Spleen (tissue), 13 donors: ENCODE data around the gene IRX2. TPM values are rescaled to one million over a fixed set of nuclear protein-coding genes. Genes with fewer than 3 reads are reported as not detected.

Source experiments
- DNase-seq: peaks from one replicate; pipeline ENCODE4 v3.0.0-alpha.2; 2020
- H3K27ac ChIP-seq, 8 donors: fragments of 200-600 bp; sonication (generic) in 7 of 8; 1 replicate in 4 of 8; 2 replicates in 4 of 8; pipeline versions ENCODE4 v1.5.0 to v1.8.0; 2016 to 2021; ENCODE audit warnings: inconsistent platforms in 4 of 8, mild to moderate bottlenecking in 4 of 8, moderate library complexity in 1 of 8
- H3K27me3 ChIP-seq, 7 donors: fragments of 200-600 bp; sonication (generic) in 6 of 7; replicated peaks in 1 of 7; 1 replicate in 4 of 7; 2 replicates in 3 of 7; pipeline versions ENCODE4 v1.5.0 to v1.8.0; 2016 to 2021; ENCODE audit warnings: inconsistent platforms in 3 of 7, mild to moderate bottlenecking in 1 of 7
- H3K36me3 ChIP-seq, 6 donors: fragments of 200-600 bp; sonication (generic) in 5 of 6; 1 replicate in 4 of 6; 2 replicates in 2 of 6; pipeline versions ENCODE4 v1.5.0 to v1.8.0; 2016 to 2021; ENCODE audit warnings: inconsistent platforms in 2 of 6
- H3K4me1 ChIP-seq, 6 donors: fragments of 200-600 bp; sonication (generic) in 5 of 6; 1 replicate in 3 of 6; 2 replicates in 3 of 6; pipeline versions ENCODE4 v1.5.0 to v1.8.0; 2016 to 2021; ENCODE audit warnings: inconsistent platforms in 3 of 6
- H3K4me3 ChIP-seq, 8 donors: fragments of 200-600 bp; sonication (generic) in 7 of 8; 1 replicate in 4 of 8; 2 replicates in 4 of 8; pipeline versions ENCODE4 v1.5.0 to v1.8.0; 2016 to 2021; ENCODE audit warnings: inconsistent platforms in 4 of 8, mild to moderate bottlenecking in 4 of 8, moderate library complexity in 2 of 8
- H3K9me3 ChIP-seq, 8 donors: fragments of 200-600 bp; sonication (generic) in 7 of 8; 1 replicate in 4 of 8; 2 replicates in 4 of 8; pipeline versions ENCODE4 v1.5.0 to v1.8.0; 2016 to 2021; ENCODE audit warnings: inconsistent platforms in 4 of 8
- POLR2A ChIP-seq, 3 donors: fragments of 450-650 bp; IDR thresholded peaks; one replicate each; pipeline ENCODE4 v1.5.1; 2017; ENCODE audit warnings: antibody characterized with exemption in 3 of 3, mild to moderate bottlenecking in 1 of 3
- POLR2AphosphoS5 ChIP-seq, 3 donors: sonication (generic); formaldehyde crosslinking; IDR thresholded peaks; one replicate each; pipeline ENCODE4 v1.5.1; 2017; ENCODE audit warnings: antibody characterized with exemption in 3 of 3
- WGBS, 5 donors: extraction: QIAGEN DNeasy Blood & Tissue Kit in 3 of 5; methylation state at CpG; one replicate each; pipeline versions ENCODE4 v1.1.5 to v1.1.7; 2013 to 2018; 5-methylcytosine and 5-hydroxymethylcytosine counted together
- intact Hi-C: fragments of 100-400 bp; cut with DNase I; formaldehyde crosslinking; loops from one replicate; pipeline ENCODE4 v1.15.0; 2023; ENCODE audit warnings: low total_unique reads
- long read RNA-seq, 2 donors: transcript quantifications; one replicate each; lab custom pipeline, GENCODE V29; 2026
- polyA plus RNA-seq, 3 donors: library from polyadenylated mRNA; stranded (reverse); fragments of 200-250 nt; gene quantifications; one replicate each; pipeline ENCODE4 v1.2.1, GENCODE V29; 2013
- total RNA-seq, 7 donors: library from RNA; depleted of rRNA in 3 of 7; stranded (reverse); fragments of >200 nt in 3 of 7; fragmentation: NEBNext Ultra II Directional in 4 of 7; extraction: Animal tissue kit (Norgen Biotek cat#: 25700) in 4 of 7; gene quantifications; one replicate each; pipeline versions ENCODE4 v1.1.0 to v1.2.1, GENCODE V29; 2016 to 2021
- TF ChIP-seq, protein P1 (sequence below), 11 experiments: fragments of 200-600 bp in 7 of 11; fragments of 450-650 bp in 4 of 11; sonication (generic) in 4 of 11; IDR thresholded peaks in 8 of 11; conservative IDR thresholded peaks in 3 of 11; 1 replicate in 7 of 11; 2 replicates in 4 of 11; pipeline versions ENCODE4 v1.4.0 to v1.8.0; 2016 to 2021; ENCODE audit warnings: antibody characterized with exemption in 11 of 11, inconsistent platforms in 4 of 11, mild to moderate bottlenecking in 1 of 11
- donor health status: healthy with polysubstance abuse.
- donor health status: DM: no; HTN: no; CAD: no; lungs with moderate emphysema.
- donor health status: DM: no; HTN: no; CAD: no.
- donor health status: Bipolar disorder and iron deficiency.
- donor health status: healthy.
- donor health status: DM: no; HTN: no; CAD: no.
- donor health status: DM: yes; HTN: yes; CAD: no.

Gene IRX2
- total RNA-seq, result under 1 TPM in 2 of 7 donors, not detected in 5; 0.13 to 0.26 TPM
- under 1 TPM in 1 of 3 donors, not detected in 2; 0.03 TPM for polyA plus RNA-seq
- long read RNA-seq, donor 1, result 0 reads
- long read RNA-seq, donor 2, result 0 reads

DNA sequence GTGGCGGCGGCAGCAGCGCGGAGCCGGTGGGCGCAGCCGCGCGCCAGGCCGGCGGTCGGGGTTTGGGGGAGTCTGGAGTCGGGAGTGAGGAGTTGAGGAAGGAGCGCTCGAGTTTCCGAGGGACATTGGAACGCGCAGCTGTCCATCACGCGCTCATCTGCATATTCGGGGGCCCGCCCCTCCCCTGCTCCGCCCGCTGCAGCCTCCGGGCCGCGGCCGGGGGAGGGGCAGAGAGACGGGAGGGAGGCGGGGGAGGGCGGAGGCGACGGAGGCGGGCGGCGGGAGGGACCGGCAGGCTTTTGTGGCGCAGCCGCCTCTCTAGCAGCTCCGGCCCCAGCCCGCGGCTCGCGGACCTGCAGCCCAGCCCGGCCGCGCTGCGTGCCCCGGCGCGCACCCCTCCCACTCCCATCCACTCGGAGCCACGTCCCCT, at the start of gene IRX2:
TSS of gene IRX2 (minus strand) at position 86 of the 430 bp plus-strand sequence. CDS start 264 bp downstream, outside the sequence.
- peaks cover 0 to 40% (median 0%) of the 10 kb centered on the region in 8 donors for H3K9me3 ChIP-seq
- WGBS, 5 donors, result 0 to 7% (median 3%) methylated on average over 2 to 53 of the region's 53 CpGs; no CpG with 5 or more reads in 1 of the 5 donors
- peak within 1 kb of the TSS in 7 of 8 donors; percentile 13 to 62 (median 33) for H3K4me3 ChIP-seq
- no peak for TF ChIP-seq POLR2A (IDR thresholded peaks at IDR 0.05)
- TF ChIP-seq, protein P1, sequence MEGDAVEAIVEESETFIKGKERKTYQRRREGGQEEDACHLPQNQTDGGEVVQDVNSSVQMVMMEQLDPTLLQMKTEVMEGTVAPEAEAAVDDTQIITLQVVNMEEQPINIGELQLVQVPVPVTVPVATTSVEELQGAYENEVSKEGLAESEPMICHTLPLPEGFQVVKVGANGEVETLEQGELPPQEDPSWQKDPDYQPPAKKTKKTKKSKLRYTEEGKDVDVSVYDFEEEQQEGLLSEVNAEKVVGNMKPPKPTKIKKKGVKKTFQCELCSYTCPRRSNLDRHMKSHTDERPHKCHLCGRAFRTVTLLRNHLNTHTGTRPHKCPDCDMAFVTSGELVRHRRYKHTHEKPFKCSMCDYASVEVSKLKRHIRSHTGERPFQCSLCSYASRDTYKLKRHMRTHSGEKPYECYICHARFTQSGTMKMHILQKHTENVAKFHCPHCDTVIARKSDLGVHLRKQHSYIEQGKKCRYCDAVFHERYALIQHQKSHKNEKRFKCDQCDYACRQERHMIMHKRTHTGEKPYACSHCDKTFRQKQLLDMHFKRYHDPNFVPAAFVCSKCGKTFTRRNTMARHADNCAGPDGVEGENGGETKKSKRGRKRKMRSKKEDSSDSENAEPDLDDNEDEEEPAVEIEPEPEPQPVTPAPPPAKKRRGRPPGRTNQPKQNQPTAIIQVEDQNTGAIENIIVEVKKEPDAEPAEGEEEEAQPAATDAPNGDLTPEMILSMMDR (IDR thresholded peaks at IDR 0.05 in 8 of 11, conservative IDR thresholded peaks at IDR 0.05 in 3 of 11), result no peak
- TF ChIP-seq POLR2AphosphoS5 (IDR thresholded peaks at IDR 0.05), result no peak
- peaks cover 0 to 70% (median 40%) of the 10 kb centered on the region in 6 donors for H3K4me1 ChIP-seq
- no peak within 1 kb of the TSS for H3K27ac ChIP-seq
- intact Hi-C loops, result no loop called here
- no peak for DNase-seq
- H3K36me3 ChIP-seq, result no peaks in the 10 kb centered on the region
- peaks cover 14 to 99% (median 93%) of the 10 kb centered on the region in 7 donors for H3K27me3 ChIP-seq

DNA sequence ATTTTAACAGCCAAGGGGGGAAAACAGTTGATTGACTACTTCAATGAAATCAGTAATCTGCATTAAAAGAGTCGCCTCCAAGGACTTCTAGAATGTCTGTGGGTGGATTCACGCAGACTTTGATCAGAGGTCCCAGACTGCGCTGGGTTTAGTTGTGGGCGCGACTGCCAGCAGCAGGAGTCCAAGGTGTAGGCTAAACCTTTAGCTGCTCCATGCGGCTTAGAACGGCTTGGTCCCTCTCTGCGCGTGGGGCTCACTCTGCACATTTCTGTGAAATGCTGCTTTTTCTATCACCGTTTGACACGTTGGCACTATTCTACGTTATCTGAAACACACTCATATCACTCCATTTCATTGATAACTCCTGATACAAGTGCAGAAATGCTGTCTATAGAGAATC, 48.6 kb upstream of the IRX2 start:
- Histone ChIP-seq H3K4me3 (no peak overlapping the region), H3K9me3 (no peaks in the 10 kb centered on the region), H3K27ac (no peak overlapping the region), H3K4me1 (no peaks in the 10 kb centered on the region), H3K27me3 (peaks cover 0 to 11% (median 0%) of the 10 kb centered on the region in 7 donors), H3K36me3 (no peaks in the 10 kb centered on the region)
- no peak for DNase-seq
- 83 to 92% (median 86%) methylated on average over 12 of the region's 12 CpGs for WGBS, 5 donors
- intact Hi-C loops, result no loop called here
- TF ChIP-seq, protein P1 (IDR thresholded peaks at IDR 0.05 in 8 of 11, conservative IDR thresholded peaks at IDR 0.05 in 3 of 11), result no peak

DNA sequence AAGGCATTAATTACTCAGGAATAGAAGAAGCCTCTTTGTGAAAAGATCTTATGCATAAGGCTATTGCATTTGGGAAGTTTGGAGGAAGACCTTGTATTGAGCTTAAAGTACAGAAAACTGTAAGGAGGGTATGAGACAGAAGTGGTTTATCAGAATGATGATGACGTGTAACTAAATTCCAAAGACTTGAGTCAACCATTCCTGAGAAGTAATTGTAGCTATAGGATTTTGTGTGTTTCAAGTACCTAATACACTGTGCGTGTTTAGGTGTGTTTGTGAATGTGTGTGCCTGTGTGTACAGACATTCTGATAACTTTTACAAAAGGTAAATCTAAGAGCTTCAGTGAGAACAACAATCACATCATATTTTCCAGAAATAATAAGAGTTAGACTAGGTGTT, 46.5 kb upstream of the IRX2 start:
- WGBS, 5 donors, result 76 to 87% (median 77%) methylated on average over 2 of the region's 2 CpGs
- Histone ChIP-seq H3K4me3 (no peak overlapping the region), H3K4me1 (no peaks in the 10 kb centered on the region), H3K27me3 (peaks cover 0 to 11% (median 0%) of the 10 kb centered on the region in 7 donors), H3K36me3 (no peaks in the 10 kb centered on the region), H3K9me3 (peaks cover 0 to 18% (median 9%) of the 10 kb centered on the region in 8 donors), H3K27ac (no peak overlapping the region)
- intact Hi-C loops, result no loop called here
- DNase-seq, result no peak
- TF ChIP-seq POLR2A (IDR thresholded peaks at IDR 0.05), result no peak

DNA sequence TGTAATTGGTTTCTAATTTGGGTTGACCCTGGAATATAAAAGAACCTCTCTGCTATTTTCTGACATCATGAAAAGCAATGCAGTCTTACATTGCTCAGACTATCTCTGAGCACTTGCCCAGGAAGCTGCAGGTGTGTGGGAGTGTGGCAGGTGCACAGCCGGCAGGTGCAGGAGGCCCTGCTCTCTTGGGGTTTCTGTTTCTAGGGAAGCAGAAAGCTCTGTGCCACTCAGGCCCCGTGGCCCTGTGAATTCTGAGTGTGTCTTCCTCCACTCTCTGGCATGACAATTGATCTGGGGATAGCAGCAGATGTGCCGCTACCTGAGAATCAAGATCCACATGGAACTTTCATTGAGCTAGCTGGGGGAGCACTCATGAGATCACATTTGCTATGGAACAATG, 45.7 kb upstream of the IRX2 start:
- peaks cover 0 to 26% (median 13%) of the 10 kb centered on the region in 8 donors for H3K9me3 ChIP-seq
- no peak for TF ChIP-seq POLR2A (IDR thresholded peaks at IDR 0.05)
- TF ChIP-seq, protein P1 (IDR thresholded peaks at IDR 0.05 in 8 of 11, conservative IDR thresholded peaks at IDR 0.05 in 3 of 11), result no peak
- TF ChIP-seq POLR2AphosphoS5 (IDR thresholded peaks at IDR 0.05), result no peak
- H3K27me3 ChIP-seq, result peaks cover 0 to 11% (median 0%) of the 10 kb centered on the region in 7 donors
- no peak overlapping the region for H3K27ac ChIP-seq
- no peak overlapping the region for H3K4me3 ChIP-seq
- no peaks in the 10 kb centered on the region for H3K4me1 ChIP-seq
- H3K36me3 ChIP-seq, result no peaks in the 10 kb centered on the region
- WGBS, 5 donors, result 60 to 75% (median 68%) methylated on average over 3 of the region's 3 CpGs
- intact Hi-C loops, result no loop called here
- DNase-seq, result no peak
